ENCODE data around the gene NUDT12. TPM values are rescaled to one million over a fixed set of nuclear protein-coding genes. Genes with fewer than 3 reads are reported as not detected.

The NUDT12 gene
- polyA plus RNA-seq, 3 donors, result 0.08 to 1.1 (median 0.11) TPM

- no peak for TF ChIP-seq CTCF (IDR thresholded peaks at IDR 0.05)
- Histone ChIP-seq H3K4me2 (replicated peaks; ENCODE audit: extremely low read depth, low read length, poor library complexity, severe bottlenecking) (no peak overlapping the region), H4K20me1 (ENCODE audit: insufficient read depth, low read length) (no peaks in the 10 kb centered on the region), H3K27ac (ENCODE audit: low read depth in 1 of 2, low read length in 2 of 2) (no peak overlapping the region), H3K4me1 (ENCODE audit: control insufficient read depth in 1 of 2, insufficient read depth in 2 of 2, low read length in 2 of 2) (no peaks in the 10 kb centered on the region), H3K36me3 (replicated peaks in 1 of 2; ENCODE audit: control insufficient read depth in 1 of 2, insufficient read depth in 2 of 2, low read length in 2 of 2) (no peaks in the 10 kb centered on the region), H3K27me3 (ENCODE audit: control insufficient read depth in 2 of 2, insufficient read depth in 2 of 2, low read length in 2 of 2) (no peaks in the 10 kb centered on the region), H3K79me2 (ENCODE audit: insufficient read depth, low read length) (no peaks in the 10 kb centered on the region), H3K4me3 (replicated peaks in 1 of 3; ENCODE audit: low read depth in 2 of 3, low read length in 3 of 3) (no peak overlapping the region), H3K9ac (ENCODE audit: insufficient read depth, low read length, poor library complexity, severe bottlenecking) (no peak overlapping the region), H3K9me3 (replicated peaks in 1 of 2; ENCODE audit: control insufficient read depth in 1 of 2, insufficient read depth in 1 of 2, low read length in 2 of 2) (peaks cover 0 to 1% of the 10 kb centered on the region in 2 donors), H2AFZ (ENCODE audit: insufficient read depth, low read depth, low read length, poor library complexity, severe bottlenecking) (no peak overlapping the region)
- Mint-ChIP-seq H3K4me1 (no peaks in the 10 kb centered on the region), H3K36me3 (no peaks in the 10 kb centered on the region), H3K27me3 (ENCODE audit: low read depth in 3 of 3) (no peaks in the 10 kb centered on the region), H3K4me3 (no peak overlapping the region), H3K9me3 (peaks cover 0 to 12% (median 0%) of the 10 kb centered on the region in 7 donors), H3K27ac (no peak overlapping the region)
- WGBS (ENCODE audit: insufficient coverage), result no CpG with 5 or more reads among the region's 1 CpG
- intact Hi-C loops (cut with micrococcal nuclease), result no loop called here
- no peak for DNase-seq
Observed at GRCh38 chr5:103510851-103511553, 51.6 kb downstream of the NUDT12 start.

GRCh38 chr5:103505581-103506305 lies 56.8 kb downstream of the NUDT12 start:
- H3K9me3 ChIP-seq (replicated peaks in 1 of 2; ENCODE audit: control insufficient read depth in 1 of 2, insufficient read depth in 1 of 2, low read length in 2 of 2), result peaks cover 0 to 4% of the 10 kb centered on the region in 2 donors
- DNase-seq, result no peak
- no peaks in the 10 kb centered on the region for H3K4me1 Mint-ChIP-seq
- H3K4me3 ChIP-seq (replicated peaks in 1 of 3; ENCODE audit: low read depth in 2 of 3, low read length in 3 of 3), result no peak overlapping the region
- H3K27ac Mint-ChIP-seq, result no peak overlapping the region
- H2AFZ ChIP-seq (ENCODE audit: insufficient read depth, low read depth, low read length, poor library complexity, severe bottlenecking), result no peak overlapping the region
- H4K20me1 ChIP-seq (ENCODE audit: insufficient read depth, low read length), result no peaks in the 10 kb centered on the region
- no peaks in the 10 kb centered on the region for H3K79me2 ChIP-seq (ENCODE audit: insufficient read depth, low read length)
- WGBS (ENCODE audit: insufficient coverage), result no CpG with 5 or more reads among the region's 3 CpGs
- no peak overlapping the region for H3K4me3 Mint-ChIP-seq
- no peaks in the 10 kb centered on the region for H3K4me1 ChIP-seq (ENCODE audit: control insufficient read depth in 1 of 2, insufficient read depth in 2 of 2, low read length in 2 of 2)
- H3K36me3 Mint-ChIP-seq, result no peaks in the 10 kb centered on the region
- intact Hi-C loops (cut with micrococcal nuclease), result no loop called here
- peaks cover 0 to 13% (median 2%) of the 10 kb centered on the region in 7 donors for H3K9me3 Mint-ChIP-seq
- TF ChIP-seq CTCF (IDR thresholded peaks at IDR 0.05), result no peak
- H3K27me3 ChIP-seq (ENCODE audit: control insufficient read depth in 2 of 2, insufficient read depth in 2 of 2, low read length in 2 of 2), result no peaks in the 10 kb centered on the region
- no peak overlapping the region for H3K4me2 ChIP-seq (replicated peaks; ENCODE audit: extremely low read depth, low read length, poor library complexity, severe bottlenecking)
- no peak overlapping the region for H3K27ac ChIP-seq (ENCODE audit: low read depth in 1 of 2, low read length in 2 of 2)
- no peak overlapping the region for H3K9ac ChIP-seq (ENCODE audit: insufficient read depth, low read length, poor library complexity, severe bottlenecking)
- no peaks in the 10 kb centered on the region for H3K36me3 ChIP-seq (replicated peaks in 1 of 2; ENCODE audit: control insufficient read depth in 1 of 2, insufficient read depth in 2 of 2, low read length in 2 of 2)
- no peaks in the 10 kb centered on the region for H3K27me3 Mint-ChIP-seq (ENCODE audit: low read depth in 3 of 3)

Measured in CD14-positive monocyte (primary cell).